ENCODE results near the gene CAPN15. TPM values are rescaled to one million over a fixed set of nuclear protein-coding genes. Genes with fewer than 3 reads are reported as not detected.

The CAPN15 gene
- total RNA-seq, 4 donors from 2014 or later, result 50.3 to 249 (median 167) TPM

DNA sequence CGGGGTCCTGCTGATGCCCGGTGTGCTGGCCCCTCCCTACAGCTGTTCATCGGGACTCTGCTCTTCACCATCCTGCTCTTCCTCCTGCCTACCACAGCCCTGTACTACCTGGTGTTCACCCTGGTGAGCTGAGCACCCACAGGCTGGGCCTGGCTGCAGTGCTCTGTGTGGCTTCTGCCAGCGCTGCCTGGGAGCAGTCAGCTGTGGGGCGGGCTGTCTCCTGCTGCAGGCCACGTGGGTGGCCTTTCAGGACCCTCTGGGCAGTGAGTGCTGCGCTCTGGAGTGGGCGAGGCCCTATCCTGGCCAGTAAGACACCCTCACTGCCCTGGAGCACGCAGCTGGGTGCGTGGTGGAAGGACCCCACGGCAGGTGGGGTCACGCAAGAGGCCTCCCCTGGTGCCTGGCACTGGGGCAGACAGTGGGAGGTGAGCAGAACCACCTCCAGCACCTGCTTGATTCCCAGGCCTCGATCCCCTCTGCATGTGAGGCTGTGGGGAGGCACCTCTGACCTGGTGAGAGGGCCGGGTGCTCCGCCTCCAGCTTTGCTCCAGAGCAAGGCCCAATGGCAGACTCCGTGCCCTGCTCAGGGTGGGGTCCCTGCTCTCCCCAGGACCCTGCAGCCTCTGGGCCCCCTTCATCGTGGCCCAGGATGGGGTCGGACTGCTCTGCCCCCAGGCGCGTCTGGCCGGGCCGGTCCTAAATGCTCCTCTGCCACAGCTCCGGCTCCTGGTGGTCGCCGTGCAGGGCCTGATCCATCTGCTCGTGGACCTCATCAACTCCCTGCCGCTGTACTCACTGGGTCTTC lies 52.8 kb downstream of the CAPN15 start:
- H3K36me3 ChIP-seq, result no peaks in the 10 kb centered on the region
- H3K4me1 ChIP-seq, result peaks cover 0 to 6% (median 0%) of the 10 kb centered on the region in 4 donors
- no peaks in the 10 kb centered on the region for H3K9me3 ChIP-seq
- TF ChIP-seq, protein P1, sequence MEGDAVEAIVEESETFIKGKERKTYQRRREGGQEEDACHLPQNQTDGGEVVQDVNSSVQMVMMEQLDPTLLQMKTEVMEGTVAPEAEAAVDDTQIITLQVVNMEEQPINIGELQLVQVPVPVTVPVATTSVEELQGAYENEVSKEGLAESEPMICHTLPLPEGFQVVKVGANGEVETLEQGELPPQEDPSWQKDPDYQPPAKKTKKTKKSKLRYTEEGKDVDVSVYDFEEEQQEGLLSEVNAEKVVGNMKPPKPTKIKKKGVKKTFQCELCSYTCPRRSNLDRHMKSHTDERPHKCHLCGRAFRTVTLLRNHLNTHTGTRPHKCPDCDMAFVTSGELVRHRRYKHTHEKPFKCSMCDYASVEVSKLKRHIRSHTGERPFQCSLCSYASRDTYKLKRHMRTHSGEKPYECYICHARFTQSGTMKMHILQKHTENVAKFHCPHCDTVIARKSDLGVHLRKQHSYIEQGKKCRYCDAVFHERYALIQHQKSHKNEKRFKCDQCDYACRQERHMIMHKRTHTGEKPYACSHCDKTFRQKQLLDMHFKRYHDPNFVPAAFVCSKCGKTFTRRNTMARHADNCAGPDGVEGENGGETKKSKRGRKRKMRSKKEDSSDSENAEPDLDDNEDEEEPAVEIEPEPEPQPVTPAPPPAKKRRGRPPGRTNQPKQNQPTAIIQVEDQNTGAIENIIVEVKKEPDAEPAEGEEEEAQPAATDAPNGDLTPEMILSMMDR (IDR thresholded peaks at IDR 0.05), result no peak
- no peak for TF ChIP-seq POLR2A (IDR thresholded peaks at IDR 0.05)
- H3K4me3 ChIP-seq, result no peak overlapping the region
- no peaks in the 10 kb centered on the region for H3K27me3 ChIP-seq
- H3K27ac ChIP-seq, result no peak overlapping the region
- DNase-seq, result no peak

DNA sequence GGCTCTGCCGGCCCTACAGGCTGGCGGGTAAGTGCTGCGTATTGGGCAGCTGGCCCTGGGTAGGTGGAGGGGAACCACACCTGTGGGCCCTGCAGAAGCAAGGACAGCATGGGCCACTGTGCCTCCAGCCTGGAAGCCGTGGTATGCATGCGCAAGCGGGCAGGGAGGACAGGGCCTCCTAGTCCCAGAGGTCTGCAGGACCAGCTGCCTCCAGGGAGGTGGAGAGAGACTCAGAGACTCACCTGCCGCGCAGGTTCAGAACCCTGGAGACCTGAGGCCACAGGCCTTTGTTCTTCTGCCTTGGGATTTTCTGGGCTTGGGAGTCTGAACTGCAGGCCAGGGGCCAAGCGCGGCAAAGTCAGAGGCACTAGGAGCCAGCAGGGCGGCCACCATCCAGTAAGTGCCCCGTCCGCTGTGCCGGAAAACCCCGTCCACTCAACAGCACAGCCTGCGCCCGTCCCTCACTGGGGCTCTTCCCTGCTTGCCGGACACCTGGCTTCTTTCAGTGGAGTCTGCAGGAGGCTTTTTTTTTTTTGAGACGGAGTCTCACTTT lies 53.5 kb downstream of the CAPN15 start:
- Histone ChIP-seq H3K4me3 (no peak overlapping the region), H3K9me3 (no peaks in the 10 kb centered on the region), H3K36me3 (no peaks in the 10 kb centered on the region), H3K4me1 (peaks cover 0 to 6% (median 0%) of the 10 kb centered on the region in 4 donors), H3K27ac (no peak overlapping the region), H3K27me3 (no peaks in the 10 kb centered on the region)
- TF ChIP-seq, protein P1 (IDR thresholded peaks at IDR 0.05), result no peak
- TF ChIP-seq POLR2A (IDR thresholded peaks at IDR 0.05), result no peak
- DNase-seq, result no peak

DNA sequence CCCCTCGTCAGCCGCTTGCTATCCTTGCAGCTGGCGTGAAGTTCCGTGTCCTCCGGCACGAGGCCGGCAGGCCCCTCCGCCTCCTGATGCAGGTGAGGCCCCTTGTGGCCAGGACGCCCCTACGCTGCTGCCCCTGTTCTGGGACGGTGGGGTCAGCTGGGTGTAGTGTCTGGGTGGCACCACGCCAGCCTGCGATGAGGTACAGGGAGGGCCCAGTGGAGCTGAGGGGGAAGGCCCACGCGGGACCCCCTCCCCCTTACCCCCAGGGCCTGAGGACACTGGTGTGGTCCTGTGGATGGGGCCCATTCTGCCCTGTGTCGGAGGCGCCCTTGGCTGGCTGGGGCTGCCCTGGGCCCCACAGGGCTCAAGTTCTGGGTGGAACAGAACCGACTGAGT lies 54.7 kb downstream of the CAPN15 start:
- Histone ChIP-seq H3K9me3 (no peaks in the 10 kb centered on the region), H3K36me3 (no peaks in the 10 kb centered on the region), H3K4me3 (no peak overlapping the region), H3K27me3 (no peaks in the 10 kb centered on the region), H3K4me1 (peaks cover 0 to 7% (median 0%) of the 10 kb centered on the region in 4 donors), H3K27ac (no peak overlapping the region)
- TF ChIP-seq, protein P1 (IDR thresholded peaks at IDR 0.05), result no peak
- no peak for DNase-seq

DNA sequence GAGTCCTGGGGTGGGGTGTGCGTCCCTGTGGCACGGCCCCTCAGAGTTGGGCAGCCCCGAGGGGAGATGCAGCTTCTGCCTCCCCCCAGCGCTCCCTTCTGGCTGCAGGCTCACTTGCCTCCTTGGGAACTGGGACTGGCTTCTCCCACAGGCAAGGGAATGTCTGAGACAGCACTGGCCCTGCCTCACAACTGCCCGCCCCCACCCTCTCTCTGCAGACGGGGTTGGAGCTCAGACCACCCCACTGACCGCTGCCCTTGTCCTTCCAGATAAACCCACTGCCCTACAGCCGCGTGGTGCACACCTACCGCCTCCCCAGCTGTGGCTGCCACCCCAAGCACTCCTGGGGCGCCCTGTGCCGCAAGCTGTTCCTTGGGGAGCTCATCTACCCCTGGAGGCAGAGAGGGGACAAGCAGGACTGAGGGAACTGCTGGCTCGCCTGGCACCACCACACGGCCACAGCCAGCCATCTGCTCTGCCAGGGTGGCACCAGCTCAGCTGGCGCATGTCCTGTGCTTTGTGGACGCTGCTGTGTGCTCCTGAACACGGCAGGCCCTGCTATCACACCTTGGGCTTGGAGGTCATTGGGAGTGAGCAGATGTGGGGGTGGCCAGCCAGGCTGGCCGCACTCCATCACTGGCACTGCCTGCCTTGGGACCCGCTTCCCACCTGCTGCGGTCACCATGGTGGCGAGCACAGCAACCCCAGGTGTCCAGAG lies 55.3 kb downstream of the CAPN15 start:
- no peak for TF ChIP-seq POLR2A (IDR thresholded peaks at IDR 0.05)
- TF ChIP-seq, protein P1 (IDR thresholded peaks at IDR 0.05), result no peak
- Histone ChIP-seq H3K36me3 (no peaks in the 10 kb centered on the region), H3K4me3 (no peak overlapping the region), H3K27ac (no peak overlapping the region), H3K4me1 (peaks cover 0 to 13% (median 1%) of the 10 kb centered on the region in 4 donors), H3K9me3 (no peaks in the 10 kb centered on the region), H3K27me3 (no peaks in the 10 kb centered on the region)
- DNase-seq, result no peak

DNA sequence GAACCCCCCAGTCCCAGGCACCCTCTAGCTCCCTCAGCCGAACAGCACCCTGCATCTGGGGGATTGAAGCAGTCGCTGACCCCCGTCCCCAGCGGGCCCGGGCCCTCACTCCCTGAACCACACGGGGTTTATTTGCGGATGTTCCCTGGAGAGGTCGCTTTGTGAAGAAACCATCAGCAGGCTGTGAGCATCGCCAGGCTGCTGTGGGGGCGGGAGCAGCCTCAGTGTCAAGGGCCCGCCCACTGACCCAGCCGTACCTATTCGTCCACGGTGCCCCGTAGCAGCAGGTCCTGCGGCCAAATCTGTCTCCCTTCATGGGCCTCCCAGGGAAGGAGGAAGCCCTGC lies 55.9 kb downstream of the CAPN15 start:
- H3K4me3 ChIP-seq, result no peak overlapping the region

More for the DNA sequence above, 55.9 kb downstream of the CAPN15 start:
- H3K36me3 ChIP-seq, result no peaks in the 10 kb centered on the region
- DNase-seq, result no peak
- no peak for TF ChIP-seq POLR2A (IDR thresholded peaks at IDR 0.05)
- TF ChIP-seq, protein P1 (IDR thresholded peaks at IDR 0.05), result no peak
- peaks cover 0 to 17% (median 8%) of the 10 kb centered on the region in 4 donors for H3K4me1 ChIP-seq
- H3K9me3 ChIP-seq, result no peaks in the 10 kb centered on the region
- no peaks in the 10 kb centered on the region for H3K27me3 ChIP-seq
- no peak overlapping the region for H3K27ac ChIP-seq

Data from Peyer's patch (tissue), 4 donors.